GM23338 (cell line): ENCODE results near the gene OFD1. TPM values are rescaled to one million over a fixed set of nuclear protein-coding genes. Genes with fewer than 3 reads are reported as not detected.

Experiments
- ATAC-seq: fragments of 200-7000 bp; cut with Tn5 transposase; 3 replicates; pipeline ENCODE4 v1.9.1; 2020
- DNase-seq: peaks from one replicate; pipeline ENCODE4 v3.0.0-alpha.2; 2015; ENCODE audit warnings: low spot score
- H2AFZ ChIP-seq: fragments of 200-600 bp; sonication (generic); 2 replicates; pipeline ENCODE4 v1.8.0; 2016; ENCODE audit warnings: antibody characterized with exemption, mild to moderate bottlenecking, moderate library complexity
- H3F3A ChIP-seq: fragments of 200-600 bp; sonication (generic); replicated peaks from 2 replicates; pipeline ENCODE4 v1.8.0; 2017; ENCODE audit warnings: antibody characterized with exemption, mixed run types, low read depth
- H3K27ac ChIP-seq: fragments of 200-600 bp; sonication (generic); 2 replicates; pipeline ENCODE4 v1.6.1; 2016; ENCODE audit warnings: low read depth
- H3K27me3 ChIP-seq: fragments of 200-600 bp; sonication (generic); 2 replicates; pipeline ENCODE4 v1.8.0; 2016; ENCODE audit warnings: mild to moderate bottlenecking, mixed run types, moderate library complexity; ENCODE audit not compliant: insufficient read depth
- H3K36me3 ChIP-seq: fragments of 200-600 bp; sonication (generic); 2 replicates; pipeline ENCODE4 v1.8.0; 2016; ENCODE audit warnings: mild to moderate bottlenecking; ENCODE audit not compliant: insufficient read depth
- H3K4me1 ChIP-seq: fragments of 200-600 bp; sonication (generic); 2 replicates; pipeline ENCODE4 v1.8.0; 2016; ENCODE audit warnings: mild to moderate bottlenecking, moderate library complexity; ENCODE audit not compliant: insufficient read depth
- H3K4me2 ChIP-seq: fragments of 200-600 bp; sonication (generic); 2 replicates; pipeline ENCODE4 v1.7.1; 2017; ENCODE audit warnings: mixed run types
- H3K4me3 ChIP-seq: fragments of 200-600 bp; sonication (generic); 2 replicates; pipeline ENCODE4 v1.6.1; 2016; ENCODE audit warnings: mixed run types
- H3K79me2 ChIP-seq: fragments of 200-600 bp; sonication (generic); replicated peaks from 2 replicates; pipeline ENCODE4 v1.8.0; 2017; ENCODE audit warnings: mild to moderate bottlenecking; ENCODE audit not compliant: insufficient read depth
- H3K9me2 ChIP-seq: fragments of 200-600 bp; sonication (generic); 2 replicates; pipeline ENCODE4 v1.8.0; 2017; ENCODE audit not compliant: insufficient read depth
- H4K20me1 ChIP-seq: fragments of 200-600 bp; sonication (generic); replicated peaks from 2 replicates; pipeline ENCODE4 v1.8.0; 2017; ENCODE audit warnings: mild to moderate bottlenecking; ENCODE audit not compliant: insufficient read depth
- H3K27ac Mint-ChIP-seq: 2 replicates; pipeline ENCODE4 v1.8.0; 2020; ENCODE audit warnings: inconsistent platforms, mild to moderate bottlenecking, moderate library complexity, mixed read lengths
- H3K27me3 Mint-ChIP-seq: 3 replicates; pipeline ENCODE4 v1.8.0; 2022; ENCODE audit warnings: low read depth, mild to moderate bottlenecking, moderate library complexity, mixed read lengths, inconsistent platforms; ENCODE audit not compliant: insufficient read depth, poor library complexity
- H3K36me3 Mint-ChIP-seq: 3 replicates; pipeline ENCODE4 v1.8.0; 2021; ENCODE audit warnings: low read depth, mild to moderate bottlenecking, inconsistent platforms, moderate library complexity, mixed read lengths
- H3K4me1 Mint-ChIP-seq: 3 replicates; pipeline ENCODE4 v1.8.0; 2020; ENCODE audit warnings: mild to moderate bottlenecking, inconsistent platforms, mixed read lengths
- H3K4me3 Mint-ChIP-seq: 3 replicates; pipeline ENCODE4 v1.8.0; 2021; ENCODE audit warnings: moderate library complexity, mild to moderate bottlenecking, inconsistent platforms, mixed read lengths
- H3K9me3 Mint-ChIP-seq: 3 replicates; pipeline ENCODE4 v1.8.0; 2020; ENCODE audit warnings: moderate library complexity, mild to moderate bottlenecking, inconsistent platforms, mixed read lengths
- CREB1 ChIP-seq: fragments of 250-450 bp; sonication (Bioruptor Pico); IDR thresholded peaks from 2 replicates; pipeline ENCODE4 v1.5.0; 2020; ENCODE audit warnings: low read depth, mild to moderate bottlenecking, moderate library complexity
- CTCF ChIP-seq, 2 experiments: fragments of 200-600 bp in 1 of 2; sonication (generic) in 1 of 2; conservative IDR thresholded peaks; 2 replicates each; pipeline versions ENCODE4 v1.5.1 to v1.6.1; 2016 to 2017; ENCODE audit warnings: antibody characterized with exemption in 2 of 2, low read depth in 2 of 2, mild to moderate bottlenecking in 2 of 2, moderate library complexity in 1 of 2
- EZH2 ChIP-seq: fragments of 200-600 bp; sonication (generic); IDR thresholded peaks from one replicate; pipeline ENCODE4 v1.8.0; 2017; ENCODE audit warnings: antibody characterized with exemption, mild to moderate bottlenecking, low read depth; ENCODE audit not compliant: unreplicated experiment
- EZH2phosphoT487 ChIP-seq: fragments of 200-600 bp; sonication (generic); IDR thresholded peaks from one replicate; pipeline ENCODE4 v1.8.1; 2018; ENCODE audit warnings: antibody characterized with exemption; ENCODE audit not compliant: unreplicated experiment
- JUNB ChIP-seq: IDR thresholded peaks from one replicate; pipeline ENCODE4 v1.6.1; 2016; ENCODE audit warnings: antibody characterized with exemption; ENCODE audit not compliant: unreplicated experiment
- NANOG ChIP-seq: IDR thresholded peaks from 2 replicates; pipeline ENCODE4 v1.6.1; 2016; ENCODE audit warnings: antibody characterized with exemption, borderline replicate concordance
- POLR2AphosphoS5 ChIP-seq: IDR thresholded peaks from 2 replicates; pipeline ENCODE4 v1.6.1; 2016; ENCODE audit warnings: antibody characterized with exemption, low read depth
- REST ChIP-seq: IDR thresholded peaks from one replicate; pipeline ENCODE4 v1.6.1; 2018; ENCODE audit warnings: antibody characterized with exemption; ENCODE audit not compliant: unreplicated experiment
- STAT1 ChIP-seq: IDR thresholded peaks from one replicate; pipeline ENCODE4 v1.6.1; 2016; ENCODE audit warnings: antibody characterized with exemption; ENCODE audit not compliant: unreplicated experiment
- ZNF114 ChIP-seq: fragments of 250-450 bp; sonication (Bioruptor Pico); IDR thresholded peaks from 2 replicates; pipeline ENCODE4 v1.5.0; 2020; ENCODE audit warnings: mild to moderate bottlenecking, moderate library complexity
- ZNF331 ChIP-seq: fragments of 250-450 bp; sonication (Bioruptor Pico); IDR thresholded peaks from 2 replicates; pipeline ENCODE4 v1.5.0; 2020; ENCODE audit warnings: low read depth, mild to moderate bottlenecking, moderate library complexity
- ZNF462 ChIP-seq: fragments of 250-450 bp; sonication (Bioruptor Pico); IDR thresholded peaks from 2 replicates; pipeline ENCODE4 v1.5.0; 2020; ENCODE audit warnings: mild to moderate bottlenecking, moderate library complexity
- polyA plus RNA-seq: library from polyadenylated mRNA; unstranded; fragments of >200 nt; fragmentation: Nextera tagmentation; extraction: Ambion mirVana; gene quantifications from 2 replicates; pipeline ENCODE4 v1.2.1, GENCODE V29; 2016
- total RNA-seq: library from RNA; depleted of rRNA; stranded (reverse); fragments of >200 nt; shearing (Covaris generic); gene quantifications from 2 replicates; pipeline ENCODE4 v1.2.3, GENCODE V29; 2014
- TF ChIP-seq, protein P1 (sequence below): IDR thresholded peaks from 2 replicates; pipeline ENCODE4 v1.6.1; 2016; ENCODE audit warnings: antibody characterized with exemption

OFD1 gene
- total and polyA plus RNA-seq, 2 experiments from 2014 or later = 21.2 to 55.0 TPM

DNA sequence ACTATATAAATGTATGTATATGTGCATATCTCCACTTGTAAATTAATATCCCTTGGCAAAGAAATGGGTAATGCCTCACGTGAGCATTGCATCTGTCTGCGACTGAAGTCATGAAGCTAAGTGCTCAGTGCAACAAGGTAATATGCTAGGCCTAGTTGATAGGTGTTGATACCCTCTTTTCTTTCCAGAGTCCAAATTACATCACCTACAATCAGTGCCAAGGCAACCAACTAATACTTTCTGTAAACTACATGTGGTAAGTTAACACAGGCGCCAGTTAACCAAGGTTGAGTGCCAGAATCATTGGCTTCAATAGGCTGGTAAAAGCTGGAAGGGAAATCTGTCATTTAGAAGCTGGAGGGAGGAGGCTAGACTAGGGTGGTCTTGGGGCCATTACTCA is 41.3 kb downstream of the OFD1 start:
- 0 out of 2 replicates have a peak, but pooled peaks cover 5% of the 10 kb centered on the region for H3K36me3 ChIP-seq
- no peaks in the 10 kb centered on the region for H3K9me2 ChIP-seq
- no peaks in the 10 kb centered on the region for H3F3A ChIP-seq
- peaks cover 7% of the 10 kb centered on the region; the same call in 2 of the 3 replicates for H3K4me1 Mint-ChIP-seq
- no peaks in the 10 kb centered on the region for H4K20me1 ChIP-seq
- no peaks in the 10 kb centered on the region for H3K4me1 ChIP-seq
- no peak overlapping the region for H3K4me2 ChIP-seq
- no peak overlapping the region for H3K4me3 ChIP-seq
- peaks cover 44% of the 10 kb centered on the region for H3K36me3 Mint-ChIP-seq
- H2AFZ ChIP-seq = no peak overlapping the region
- no peaks in the 10 kb centered on the region for H3K79me2 ChIP-seq
- no peak overlapping the region for H3K27ac ChIP-seq
- no peaks in the 10 kb centered on the region; the same call in 2 of the 3 replicates for H3K9me3 Mint-ChIP-seq
- H3K27me3 Mint-ChIP-seq = no peaks in the 10 kb centered on the region
- ATAC-seq (no peak), DNase-seq (no peak)
- H3K27ac Mint-ChIP-seq = no peak overlapping the region
- TF ChIP-seq ZNF462 (CRISPR knock-in tag) = no peak
- TF ChIP-seq EZH2phosphoT487 = no peak
- TF ChIP-seq CTCF (conservative IDR thresholded peaks at IDR 0.05; ENCODE audit: low read depth in 2 of 2) = no peak
- TF ChIP-seq NANOG = no peak
- TF ChIP-seq POLR2AphosphoS5 = no peak
- no peak for TF ChIP-seq CREB1 (CRISPR knock-in tag)
- no peak for TF ChIP-seq ZNF114 (CRISPR knock-in tag)
- no peak for TF ChIP-seq STAT1
- TF ChIP-seq ZNF331 (CRISPR knock-in tag) = no peak
- TF ChIP-seq EZH2 = no peak
- TF ChIP-seq JUNB = no peak
- TF ChIP-seq, protein P1, sequence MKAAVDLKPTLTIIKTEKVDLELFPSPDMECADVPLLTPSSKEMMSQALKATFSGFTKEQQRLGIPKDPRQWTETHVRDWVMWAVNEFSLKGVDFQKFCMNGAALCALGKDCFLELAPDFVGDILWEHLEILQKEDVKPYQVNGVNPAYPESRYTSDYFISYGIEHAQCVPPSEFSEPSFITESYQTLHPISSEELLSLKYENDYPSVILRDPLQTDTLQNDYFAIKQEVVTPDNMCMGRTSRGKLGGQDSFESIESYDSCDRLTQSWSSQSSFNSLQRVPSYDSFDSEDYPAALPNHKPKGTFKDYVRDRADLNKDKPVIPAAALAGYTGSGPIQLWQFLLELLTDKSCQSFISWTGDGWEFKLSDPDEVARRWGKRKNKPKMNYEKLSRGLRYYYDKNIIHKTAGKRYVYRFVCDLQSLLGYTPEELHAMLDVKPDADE = no peak
- no peak for TF ChIP-seq REST
- no peaks in the 10 kb centered on the region for H3K27me3 ChIP-seq
- H3K4me3 Mint-ChIP-seq = no peak overlapping the region
